OCI-LY1 (cell line): ENCODE data around the gene EIF2B4.

Experiments
- EZH2 ChIP-seq: fragments of 200-600 bp; sonication (generic), shearing (Covaris generic); IDR thresholded peaks from 2 replicates; pipeline ENCODE4 v1.8.0; 2017; ENCODE audit warnings: borderline replicate concordance, mixed run types, mild to moderate bottlenecking, antibody characterized with exemption, low read length, moderate library complexity, mixed read lengths
- TF ChIP-seq, protein P1 (sequence below): fragments of 200-600 bp; sonication (generic), shearing (Covaris generic); IDR thresholded peaks from 2 replicates; pipeline ENCODE4 v1.5.1; 2017; ENCODE audit warnings: mild to moderate bottlenecking, antibody characterized with exemption, low read length, moderate library complexity, mixed read lengths

- TF ChIP-seq, protein P1, sequence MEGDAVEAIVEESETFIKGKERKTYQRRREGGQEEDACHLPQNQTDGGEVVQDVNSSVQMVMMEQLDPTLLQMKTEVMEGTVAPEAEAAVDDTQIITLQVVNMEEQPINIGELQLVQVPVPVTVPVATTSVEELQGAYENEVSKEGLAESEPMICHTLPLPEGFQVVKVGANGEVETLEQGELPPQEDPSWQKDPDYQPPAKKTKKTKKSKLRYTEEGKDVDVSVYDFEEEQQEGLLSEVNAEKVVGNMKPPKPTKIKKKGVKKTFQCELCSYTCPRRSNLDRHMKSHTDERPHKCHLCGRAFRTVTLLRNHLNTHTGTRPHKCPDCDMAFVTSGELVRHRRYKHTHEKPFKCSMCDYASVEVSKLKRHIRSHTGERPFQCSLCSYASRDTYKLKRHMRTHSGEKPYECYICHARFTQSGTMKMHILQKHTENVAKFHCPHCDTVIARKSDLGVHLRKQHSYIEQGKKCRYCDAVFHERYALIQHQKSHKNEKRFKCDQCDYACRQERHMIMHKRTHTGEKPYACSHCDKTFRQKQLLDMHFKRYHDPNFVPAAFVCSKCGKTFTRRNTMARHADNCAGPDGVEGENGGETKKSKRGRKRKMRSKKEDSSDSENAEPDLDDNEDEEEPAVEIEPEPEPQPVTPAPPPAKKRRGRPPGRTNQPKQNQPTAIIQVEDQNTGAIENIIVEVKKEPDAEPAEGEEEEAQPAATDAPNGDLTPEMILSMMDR = no peak
- TF ChIP-seq EZH2 = no peak
Measured at GRCh38 chr2:27398962-27399361, 28.8 kb upstream of the EIF2B4 start.
